ENCODE results near the gene ACSS3. TPM values are rescaled to one million over a fixed set of nuclear protein-coding genes. Genes with fewer than 3 reads are reported as not detected.
"Not testable (repeated sequence)": the region's sequence is repeated elsewhere in the genome, so short reads cannot be mapped to it uniquely, and the experiment has no call there.

Gene ACSS3
- polyA plus RNA-seq, 1 experiment: 3.0 TPM

DNA sequence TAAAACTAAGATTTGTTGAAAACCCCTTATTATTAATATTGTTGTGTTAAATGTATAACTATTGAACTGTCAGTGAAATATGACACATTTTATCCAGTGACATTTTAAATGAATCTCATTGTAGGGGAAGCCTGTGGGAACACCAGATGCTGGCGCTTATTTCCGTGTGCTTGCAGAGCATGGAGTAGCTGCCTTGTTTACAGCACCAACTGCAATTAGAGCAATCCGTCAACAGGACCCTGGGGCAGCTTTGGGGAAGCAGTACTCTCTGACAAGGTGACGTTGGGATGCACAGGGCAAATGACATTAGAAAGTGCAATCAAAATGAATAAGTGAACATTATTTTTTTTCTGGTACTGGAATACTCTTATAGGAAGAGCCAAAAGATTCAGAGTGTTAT lies 96.8 kb downstream of the ACSS3 start:
- POLR2A ChIA-PET: no interaction called here
- no peak overlapping the region for H3K27ac ChIP-seq (ENCODE audit: low read depth, low read length)
- no peaks in the 10 kb centered on the region for H3K9me3 ChIP-seq (ENCODE audit: control insufficient read depth, insufficient read depth, low read length)
- H3K4me3 ChIP-seq (ENCODE audit: low read depth, low read length): no peak overlapping the region
- TF ChIP-seq, protein P1, sequence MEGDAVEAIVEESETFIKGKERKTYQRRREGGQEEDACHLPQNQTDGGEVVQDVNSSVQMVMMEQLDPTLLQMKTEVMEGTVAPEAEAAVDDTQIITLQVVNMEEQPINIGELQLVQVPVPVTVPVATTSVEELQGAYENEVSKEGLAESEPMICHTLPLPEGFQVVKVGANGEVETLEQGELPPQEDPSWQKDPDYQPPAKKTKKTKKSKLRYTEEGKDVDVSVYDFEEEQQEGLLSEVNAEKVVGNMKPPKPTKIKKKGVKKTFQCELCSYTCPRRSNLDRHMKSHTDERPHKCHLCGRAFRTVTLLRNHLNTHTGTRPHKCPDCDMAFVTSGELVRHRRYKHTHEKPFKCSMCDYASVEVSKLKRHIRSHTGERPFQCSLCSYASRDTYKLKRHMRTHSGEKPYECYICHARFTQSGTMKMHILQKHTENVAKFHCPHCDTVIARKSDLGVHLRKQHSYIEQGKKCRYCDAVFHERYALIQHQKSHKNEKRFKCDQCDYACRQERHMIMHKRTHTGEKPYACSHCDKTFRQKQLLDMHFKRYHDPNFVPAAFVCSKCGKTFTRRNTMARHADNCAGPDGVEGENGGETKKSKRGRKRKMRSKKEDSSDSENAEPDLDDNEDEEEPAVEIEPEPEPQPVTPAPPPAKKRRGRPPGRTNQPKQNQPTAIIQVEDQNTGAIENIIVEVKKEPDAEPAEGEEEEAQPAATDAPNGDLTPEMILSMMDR (IDR thresholded peaks at IDR 0.05; ENCODE audit: low read depth, low read length): no peak
- CTCF ChIA-PET: no interaction called here
- no peak for DNase-seq (ENCODE audit: low read depth, low spot score)
- no peaks in the 10 kb centered on the region for H3K27me3 ChIP-seq (ENCODE audit: control insufficient read depth, insufficient read depth, low read length)

DNA sequence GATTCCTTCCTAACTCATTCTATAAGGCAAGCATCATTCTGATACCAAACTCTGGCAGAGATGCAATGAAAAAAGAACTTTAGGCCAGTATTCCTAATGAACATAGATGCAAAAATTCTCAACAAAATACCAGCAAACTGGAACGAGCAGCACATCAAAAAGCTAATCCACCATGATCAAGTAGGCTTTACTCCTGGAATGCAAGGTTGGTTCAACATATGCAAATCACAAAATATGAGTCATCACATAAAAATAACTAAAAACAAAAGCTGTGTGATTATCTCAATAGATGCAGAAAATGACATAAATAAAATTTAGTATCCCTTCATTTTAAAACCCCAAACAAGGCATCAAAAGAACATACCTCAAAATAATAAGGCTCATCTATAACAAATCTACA lies 98.9 kb downstream of the ACSS3 start:
- no peak for DNase-seq (ENCODE audit: low read depth, low spot score)
- no peaks in the 10 kb centered on the region for H3K9me3 ChIP-seq (ENCODE audit: control insufficient read depth, insufficient read depth, low read length)
- no peak overlapping the region for H3K4me3 ChIP-seq (ENCODE audit: low read depth, low read length)
- ChIA-PET CTCF (no interaction called here), POLR2A (no interaction called here)
- H3K27me3 ChIP-seq (ENCODE audit: control insufficient read depth, insufficient read depth, low read length): no peaks in the 10 kb centered on the region
- H3K27ac ChIP-seq (ENCODE audit: low read depth, low read length): no peak overlapping the region
- TF ChIP-seq, protein P1 (IDR thresholded peaks at IDR 0.05; ENCODE audit: low read depth, low read length): no peak

DNA sequence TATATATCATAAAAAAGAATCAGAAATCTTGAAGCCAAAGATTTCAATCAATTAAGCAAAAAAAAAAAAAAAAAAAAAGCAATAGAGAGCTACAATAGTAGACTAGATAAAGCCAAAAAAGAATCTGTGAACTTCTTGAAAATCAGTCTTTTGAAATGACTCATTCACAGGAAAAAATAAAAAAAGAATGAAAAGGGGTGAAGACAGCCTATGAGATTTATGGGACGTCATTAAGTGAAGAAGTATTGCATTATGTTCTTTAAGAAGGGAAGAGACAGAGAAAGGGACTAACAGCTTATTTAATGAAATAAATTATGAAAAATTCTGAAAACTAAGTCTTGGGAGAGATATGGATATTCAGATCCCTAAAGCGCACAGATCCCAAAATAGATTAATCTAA lies 103.8 kb downstream of the ACSS3 start:
- CTCF ChIA-PET: no interaction called here
- Histone ChIP-seq H3K4me3 (ENCODE audit: low read depth, low read length) (no peak overlapping the region), H3K27ac (ENCODE audit: low read depth, low read length) (no peak overlapping the region), H3K9me3 (ENCODE audit: control insufficient read depth, insufficient read depth, low read length) (no peaks in the 10 kb centered on the region), H3K27me3 (ENCODE audit: control insufficient read depth, insufficient read depth, low read length) (no peaks in the 10 kb centered on the region)
- TF ChIP-seq, protein P1 (IDR thresholded peaks at IDR 0.05; ENCODE audit: low read depth, low read length): no peak
- POLR2A ChIA-PET: no interaction called here
- no peak for DNase-seq (ENCODE audit: low read depth, low spot score)

DNA sequence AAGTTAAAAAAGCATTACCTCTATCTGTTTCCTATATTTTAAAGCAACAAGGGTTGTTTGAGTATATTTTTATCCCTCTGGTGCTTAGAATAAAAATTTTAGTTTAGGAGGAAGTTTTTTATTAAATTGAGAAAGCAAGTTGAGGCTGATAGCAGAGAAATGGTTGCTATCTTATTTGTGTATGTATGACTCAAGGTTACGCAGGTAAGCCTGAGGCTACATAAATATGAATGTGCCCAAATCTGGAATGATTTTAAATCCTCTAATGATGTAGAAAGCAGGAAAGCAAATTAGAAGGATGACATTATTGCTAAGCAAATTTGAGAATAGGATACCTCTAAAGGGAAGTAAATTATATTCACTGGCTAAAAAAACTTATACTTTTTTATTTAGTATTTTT lies 109.8 kb downstream of the ACSS3 start:
- no peaks in the 10 kb centered on the region for H3K27me3 ChIP-seq (ENCODE audit: control insufficient read depth, insufficient read depth, low read length)
- TF ChIP-seq, protein P1 (IDR thresholded peaks at IDR 0.05; ENCODE audit: low read depth, low read length): no peak
- DNase-seq (ENCODE audit: low read depth, low spot score): no peak
- H3K27ac ChIP-seq (ENCODE audit: low read depth, low read length): no peak overlapping the region
- CTCF ChIA-PET: interaction anchor here (0.6 kb wide), 1 partner anchor 350 kb away, joined by 3 read pairs; no protein-coding TSS in a partner anchor
- H3K4me3 ChIP-seq (ENCODE audit: low read depth, low read length): no peak overlapping the region
- H3K9me3 ChIP-seq (ENCODE audit: control insufficient read depth, insufficient read depth, low read length): no peaks in the 10 kb centered on the region
- POLR2A ChIA-PET: no interaction called here

DNA sequence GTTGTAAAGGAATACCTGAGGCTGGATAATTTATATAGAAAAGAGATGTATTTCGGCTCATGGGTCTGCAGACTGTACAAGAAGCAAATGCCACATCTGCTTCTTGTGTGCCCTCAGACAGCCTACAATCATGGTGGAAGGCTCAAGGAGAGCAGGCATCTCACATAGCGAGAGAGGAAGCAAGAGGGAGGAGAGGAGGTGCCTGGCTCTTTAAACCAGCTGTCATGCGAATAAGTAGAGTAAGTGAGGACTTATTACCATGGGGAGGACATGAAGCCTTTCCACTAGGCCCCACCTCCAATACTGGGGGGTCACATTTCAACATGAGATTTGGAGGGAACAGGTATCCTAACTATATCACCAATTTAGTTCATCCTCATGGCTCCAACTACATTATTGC lies 118.7 kb downstream of the ACSS3 start:
- TF ChIP-seq, protein P1 (IDR thresholded peaks at IDR 0.05; ENCODE audit: low read depth, low read length): no peak
- no peaks in the 10 kb centered on the region for H3K27me3 ChIP-seq (ENCODE audit: control insufficient read depth, insufficient read depth, low read length)
- POLR2A ChIA-PET: no interaction called here
- DNase-seq (ENCODE audit: low read depth, low spot score): no peak
- no peaks in the 10 kb centered on the region for H3K9me3 ChIP-seq (ENCODE audit: control insufficient read depth, insufficient read depth, low read length)
- H3K27ac ChIP-seq (ENCODE audit: low read depth, low read length): no peak overlapping the region
- CTCF ChIA-PET: no interaction called here
- no peak overlapping the region for H3K4me3 ChIP-seq (ENCODE audit: low read depth, low read length)

DNA sequence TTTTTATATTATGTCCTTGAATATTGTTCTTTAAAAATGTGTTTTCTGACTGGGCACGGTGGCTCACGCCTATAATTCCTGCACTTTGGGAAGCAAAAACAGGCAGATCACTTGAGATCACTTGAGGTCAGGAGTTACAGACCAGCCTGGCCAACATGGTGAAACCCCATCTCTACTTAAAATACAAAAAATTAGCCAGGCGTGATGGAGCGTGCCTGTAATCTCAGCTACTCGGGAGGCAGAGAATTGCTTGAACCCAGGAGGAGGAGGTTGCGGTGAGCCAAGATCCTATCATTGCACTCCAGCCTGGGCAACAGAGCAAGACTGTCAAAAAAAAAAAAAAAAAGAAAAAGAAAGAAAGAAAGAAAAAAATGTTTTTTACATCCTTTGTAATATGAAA lies 122.7 kb downstream of the ACSS3 start:
- DNase-seq (ENCODE audit: low read depth, low spot score); CTCF ChIA-PET; H3K4me3 ChIP-seq (ENCODE audit: low read depth, low read length); POLR2A ChIA-PET; H3K9me3 ChIP-seq (ENCODE audit: control insufficient read depth, insufficient read depth, low read length); H3K27ac ChIP-seq (ENCODE audit: low read depth, low read length); H3K27me3 ChIP-seq (ENCODE audit: control insufficient read depth, insufficient read depth, low read length): not testable (repeated sequence)
